K562 (cell line): ENCODE data around the gene HMCES. TPM values are rescaled to one million over a fixed set of nuclear protein-coding genes. Genes with fewer than 3 reads are reported as not detected.
A peak's percentile ranks its signal among the peaks of the same experiment; 100 is the strongest.

Source experiments
- ARID4B ChIP-seq: sonication (generic); formaldehyde crosslinking; IDR thresholded peaks from 2 replicates; pipeline ENCODE4 v1.8.0; 2022; ENCODE audit warnings: mild to moderate bottlenecking, missing genetic modification reagents
- KHSRP ChIP-seq: fragments of 450-650 bp; IDR thresholded peaks from 2 replicates; pipeline ENCODE4 v1.6.1; 2017
- PRDM10 ChIP-seq: fragments of 450-650 bp; IDR thresholded peaks from 2 replicates; pipeline ENCODE4 v1.6.1; 2018; ENCODE audit not compliant: partially characterized antibody
- ZZZ3 ChIP-seq: fragments of 450-650 bp; IDR thresholded peaks from 2 replicates; pipeline ENCODE4 v1.6.1; 2016; ENCODE audit warnings: antibody characterized with exemption, mild to moderate bottlenecking, moderate library complexity
- polyA plus RNA-seq, 8 experiments: library from polyadenylated mRNA; depleted of rRNA in 4 of 8; stranded (reverse) in 5 of 8; unstranded in 3 of 8; fragments of >200 nt; fragmentation: Nextera tagmentation in 2 of 8; fragmentation: Illumina TruSeq in 1 of 8; extraction: Ambion mirVana in 2 of 8; extraction: Trizol in 1 of 8; gene quantifications; 2 replicates each; pipeline versions ENCODE4 v1.2.1 to v1.2.3, GENCODE V29; 2011 to 2014; ENCODE audit warnings: inconsistent platforms in 1 of 8, missing spikeins in 1 of 8
- total RNA-seq, 7 experiments: library from RNA; depleted of rRNA in 6 of 7; stranded (reverse); fragments of >200 nt in 6 of 7; fragmentation: Illumina TruSeq in 2 of 7; extraction: Trizol in 2 of 7; gene quantifications; 2 replicates each; pipeline versions ENCODE4 v1.2.1 to v1.2.3, GENCODE V29; 2011 to 2021; ENCODE audit warnings: low replicate concordance in 1 of 7
- TF ChIP-seq, protein P1 (sequence below), 3 experiments: IDR thresholded peaks in 2 of 3; conservative IDR thresholded peaks in 1 of 3; 2 replicates each; pipeline ENCODE4 v1.5.1; 2011 to 2012; ENCODE audit warnings: low read length in 3 of 3, mild to moderate bottlenecking in 3 of 3, control low read depth in 2 of 3, improper control_type of control experiment in 1 of 3, inconsistent platforms in 1 of 3, low read depth in 1 of 3, mixed read lengths in 1 of 3, moderate library complexity in 1 of 3; ENCODE audit not compliant: insufficient read depth in 2 of 3

Gene HMCES
- total and polyA plus RNA-seq, 9 of the 15 experiments (the other 6 are each of a cell fraction or from before 2014, with no cell fraction given) = 18.8 to 45.3 (median 24.8) TPM

GRCh38 chr3:129278439-129278965 is at the start of gene HMCES (continued):
- TF ChIP-seq PRDM10 (peak; percentile 19), KHSRP (no peak), ZZZ3 (no peak), ARID4B (CRISPR knock-in tag) (0 out of 2 replicates have a peak, but pooled peaks have one; percentile 1)
- TF ChIP-seq, protein P1, sequence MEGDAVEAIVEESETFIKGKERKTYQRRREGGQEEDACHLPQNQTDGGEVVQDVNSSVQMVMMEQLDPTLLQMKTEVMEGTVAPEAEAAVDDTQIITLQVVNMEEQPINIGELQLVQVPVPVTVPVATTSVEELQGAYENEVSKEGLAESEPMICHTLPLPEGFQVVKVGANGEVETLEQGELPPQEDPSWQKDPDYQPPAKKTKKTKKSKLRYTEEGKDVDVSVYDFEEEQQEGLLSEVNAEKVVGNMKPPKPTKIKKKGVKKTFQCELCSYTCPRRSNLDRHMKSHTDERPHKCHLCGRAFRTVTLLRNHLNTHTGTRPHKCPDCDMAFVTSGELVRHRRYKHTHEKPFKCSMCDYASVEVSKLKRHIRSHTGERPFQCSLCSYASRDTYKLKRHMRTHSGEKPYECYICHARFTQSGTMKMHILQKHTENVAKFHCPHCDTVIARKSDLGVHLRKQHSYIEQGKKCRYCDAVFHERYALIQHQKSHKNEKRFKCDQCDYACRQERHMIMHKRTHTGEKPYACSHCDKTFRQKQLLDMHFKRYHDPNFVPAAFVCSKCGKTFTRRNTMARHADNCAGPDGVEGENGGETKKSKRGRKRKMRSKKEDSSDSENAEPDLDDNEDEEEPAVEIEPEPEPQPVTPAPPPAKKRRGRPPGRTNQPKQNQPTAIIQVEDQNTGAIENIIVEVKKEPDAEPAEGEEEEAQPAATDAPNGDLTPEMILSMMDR (IDR thresholded peaks at IDR 0.05 in 2 of 3, conservative IDR thresholded peaks at IDR 0.05 in 1 of 3; ENCODE audit: insufficient read depth in 2 of 3, low read depth in 1 of 3, low read length in 3 of 3) = no peak
